Measurements from ENCODE around the gene VSTM2L.

- no peak for TF ChIP-seq CTCF (IDR thresholded peaks at IDR 0.05)
- TF ChIP-seq POLR2A (IDR thresholded peaks at IDR 0.05), result no peak
Measured at GRCh38 chr20:37973059-37973910, 70.4 kb downstream of the VSTM2L start.
